HCT116 (cell line): ENCODE measurements around the gene APOBEC3G. TPM values are rescaled to one million over a fixed set of nuclear protein-coding genes. Genes with fewer than 3 reads are reported as not detected.

Source experiments
- ATAC-seq: fragments of 200-7000 bp; cut with Tn5 transposase; 2 replicates; pipeline ENCODE4 v1.9.1; 2020; ENCODE audit warnings: mild to moderate bottlenecking, moderate library complexity
- BruUV-seq: library from RNA; stranded (reverse); fragments of 400-500 nt; replicated peaks from 2 replicates; lab custom pipeline; 2021; lab: Mats Ljungman, UMichigan
- CTCF ChIA-PET: fragments of 300-600 bp; sonication (Branson Sonifier 250); formaldehyde crosslinking; loops from one replicate; lab custom pipeline; 2021; ENCODE audit warnings: antibody characterized with exemption; lab: Charles Lee
- POLR2A ChIA-PET: fragments of 300-600, 350-600 bp; sonication (Branson Sonifier 250); formaldehyde crosslinking; loops from one replicate; lab custom pipeline; 2021; ENCODE audit warnings: antibody characterized with exemption; lab: Charles Lee
- RAD21 ChIA-PET, 2 experiments: fragments of 300-600 bp; sonication (Branson Sonifier 250); formaldehyde crosslinking; loops; one replicate each; lab custom pipeline; 2023; ENCODE audit warnings: low total read pairs in 2 of 2; ENCODE audit not compliant: uncharacterized antibody in 2 of 2, unreplicated experiment in 2 of 2, low non-redundant PET in 1 of 2; lab: Charles Lee
- DNase-seq: peaks from one replicate; pipeline ENCODE4 v3.0.0-alpha.2; 2010; ENCODE audit warnings: low read depth, low spot score
- H2AFZ ChIP-seq: fragments of 200-600 bp; shearing (Covaris generic), sonication (generic); 2 replicates; pipeline ENCODE4 v1.6.1; 2017; ENCODE audit warnings: low read depth, mixed run types, mixed read lengths, antibody characterized with exemption, low read length; ENCODE audit not compliant: poor library complexity, severe bottlenecking
- H3K27ac ChIP-seq: 2 replicates; pipeline ENCODE4 v1.5.1; 2012; ENCODE audit warnings: low read depth, low read length
- H3K27me3 ChIP-seq: fragments of 200-600 bp; sonication (generic); 2 replicates; pipeline ENCODE4 v1.6.1; 2016; ENCODE audit warnings: mixed run types, low read length, mixed read lengths; ENCODE audit not compliant: insufficient read depth
- H3K36me3 ChIP-seq, 2 experiments: fragments of 200-500 bp in 1 of 2; fragments of 200-600 bp in 1 of 2; sonication (Bioruptor generic) in 1 of 2; sonication (generic) in 1 of 2; 2 replicates each; pipeline versions ENCODE4 v1.5.1 to v1.6.1; 2014 to 2016; ENCODE audit warnings: low read length in 2 of 2, inconsistent platforms in 1 of 2, mixed read lengths in 1 of 2, mixed run types in 1 of 2; ENCODE audit not compliant: insufficient read depth in 2 of 2, control insufficient read depth in 1 of 2
- H3K4me1 ChIP-seq, 2 experiments: fragments of 200-600 bp in 1 of 2; sonication (generic) in 1 of 2; 2 replicates each; pipeline versions ENCODE4 v1.5.1 to v1.6.1; 2012 to 2017; ENCODE audit warnings: low read length in 2 of 2, inconsistent platforms in 1 of 2, mild to moderate bottlenecking in 1 of 2, mixed read lengths in 1 of 2, mixed run types in 1 of 2, moderate library complexity in 1 of 2; ENCODE audit not compliant: insufficient read depth in 2 of 2, control insufficient read depth in 1 of 2
- H3K4me2 ChIP-seq: fragments of 200-600 bp; sonication (generic); 2 replicates; pipeline ENCODE4 v1.6.1; 2017; ENCODE audit warnings: mixed run types, low read length, mixed read lengths
- H3K4me3 ChIP-seq, 2 experiments: fragments of 200-600 bp in 1 of 2; sonication (generic) in 1 of 2; replicated peaks in 1 of 2; 2 replicates each; pipeline ENCODE4 v1.5.1; 2011 to 2016; ENCODE audit warnings: low read length in 2 of 2, control low read depth in 1 of 2, low read depth in 1 of 2, mild to moderate bottlenecking in 1 of 2, mixed read lengths in 1 of 2, mixed run types in 1 of 2
- H3K79me2 ChIP-seq: fragments of 200-600 bp; sonication (generic); 2 replicates; pipeline ENCODE4 v1.6.1; 2017; ENCODE audit warnings: mild to moderate bottlenecking, mixed run types, low read length, moderate library complexity, mixed read lengths; ENCODE audit not compliant: insufficient read depth
- H3K9ac ChIP-seq: fragments of 200-600 bp; sonication (generic); 2 replicates; pipeline ENCODE4 v1.6.1; 2016; ENCODE audit warnings: low read length, mixed read lengths
- H3K9me2 ChIP-seq: fragments of 200-600 bp; sonication (generic), shearing (Covaris generic); 2 replicates; pipeline ENCODE4 v1.6.1; 2017; ENCODE audit warnings: mixed run types, mild to moderate bottlenecking, moderate library complexity; ENCODE audit not compliant: insufficient read depth
- H3K9me3 ChIP-seq, 2 experiments: fragments of 200-500 bp in 1 of 2; fragments of 200-600 bp in 1 of 2; sonication (Bioruptor generic) in 1 of 2; sonication (generic) in 1 of 2; 2 replicates each; pipeline ENCODE4 v1.6.1; 2014 to 2017; ENCODE audit warnings: low read length in 2 of 2, mixed read lengths in 2 of 2, inconsistent platforms in 1 of 2, low read depth in 1 of 2, mild to moderate bottlenecking in 1 of 2, mixed run types in 1 of 2, moderate library complexity in 1 of 2; ENCODE audit not compliant: control insufficient read depth in 1 of 2, insufficient read depth in 1 of 2
- H4K20me1 ChIP-seq: fragments of 200-600 bp; sonication (generic), shearing (Covaris generic); 2 replicates; pipeline ENCODE4 v1.6.1; 2017; ENCODE audit warnings: mixed run types, mild to moderate bottlenecking, moderate library complexity; ENCODE audit not compliant: insufficient read depth
- ATF3 ChIP-seq: IDR thresholded peaks from 2 replicates; pipeline ENCODE4 v1.6.1; 2012
- CBX3 ChIP-seq: IDR thresholded peaks from 2 replicates; pipeline ENCODE4 v1.6.1; 2012; ENCODE audit warnings: low read depth
- CTCF ChIP-seq, 3 experiments: fragments of 200-600 bp in 1 of 3; sonication (generic) in 1 of 3; IDR thresholded peaks in 2 of 3; conservative IDR thresholded peaks in 1 of 3; 2 replicates each; pipeline ENCODE4 v1.5.1; 2012 to 2017; ENCODE audit warnings: low read depth in 2 of 3, low read length in 2 of 3, antibody characterized with exemption in 1 of 3, borderline replicate concordance in 1 of 3, control low read depth in 1 of 3, mild to moderate bottlenecking in 1 of 3, mixed read lengths in 1 of 3, mixed run types in 1 of 3, moderate library complexity in 1 of 3; ENCODE audit not compliant: insufficient read depth in 1 of 3
- ELF1 ChIP-seq: IDR thresholded peaks from 2 replicates; pipeline ENCODE4 v1.6.1; 2012; ENCODE audit warnings: low read depth, borderline replicate concordance
- EZH2 ChIP-seq: fragments of 200-600 bp; sonication (generic); IDR thresholded peaks from 2 replicates; pipeline ENCODE4 v1.6.1; 2017; ENCODE audit warnings: antibody characterized with exemption, mixed run types
- EZH2phosphoT487 ChIP-seq: fragments of 200-600 bp; IDR thresholded peaks from 2 replicates; pipeline ENCODE4 v1.6.1; 2018; ENCODE audit warnings: antibody characterized with exemption, borderline replicate concordance
- POLR2A ChIP-seq: IDR thresholded peaks from 2 replicates; pipeline ENCODE4 v1.7.0; 2011; ENCODE audit warnings: borderline replicate concordance; ENCODE audit not compliant: insufficient read depth, insufficient read length; ENCODE audit errors: extremely low read depth
- RAD21 ChIP-seq: IDR thresholded peaks from 2 replicates; pipeline ENCODE4 v1.6.1; 2012; ENCODE audit warnings: low read depth, mild to moderate bottlenecking
- SIN3A ChIP-seq: IDR thresholded peaks from 2 replicates; pipeline ENCODE4 v1.6.1; 2012; ENCODE audit warnings: low read depth
- SP1 ChIP-seq: IDR thresholded peaks from 2 replicates; pipeline ENCODE4 v1.6.1; 2012; ENCODE audit warnings: low read depth
- TCF7L2 ChIP-seq: IDR thresholded peaks from 2 replicates; pipeline ENCODE4 v1.7.0; 2011; ENCODE audit warnings: borderline replicate concordance, inconsistent platforms; ENCODE audit not compliant: insufficient read depth, insufficient read length; ENCODE audit errors: extremely low read depth
- intact Hi-C: fragments of 100-400 bp; cut with micrococcal nuclease; formaldehyde crosslinking; loops from 2 replicates; pipeline ENCODE4 v1.10.0; 2022
- total RNA-seq: library from RNA; stranded (reverse); gene quantifications from one replicate; pipeline ENCODE4 v1.2.1, GENCODE V29; 2021; ENCODE audit not compliant: unreplicated experiment

The APOBEC3G gene
- total RNA-seq, 1 experiment from 2014 or later = 0.71 TPM

- Histone ChIP-seq H3K4me2 (no peak overlapping the region), H3K9me2 (no peaks in the 10 kb centered on the region), H3K9me3 (no peaks in the 10 kb centered on the region), H3K4me1 (no peaks in the 10 kb centered on the region; a peak in 1 of 4 replicates), H2AFZ (no peak overlapping the region), H3K79me2 (no peaks in the 10 kb centered on the region), H3K9ac (no peak overlapping the region), H3K4me3 (no peak overlapping the region), H3K27ac (no peak overlapping the region), H4K20me1 (no peaks in the 10 kb centered on the region), H3K36me3 (no peaks in the 10 kb centered on the region), H3K27me3 (no peaks in the 10 kb centered on the region)
- ChIA-PET RAD21 (no interaction called here), POLR2A (no interaction called here), CTCF (no interaction called here)
- DNase-seq (no peak), ATAC-seq (no peak)
- intact Hi-C loops = no loop called here
- BruUV-seq = no TSS peak
- TF ChIP-seq SP1 (no peak), TCF7L2 (no peak), EZH2 (no peak), ELF1 (no peak), SIN3A (no peak), CTCF (IDR thresholded peaks at IDR 0.05 in 2 of 3, conservative IDR thresholded peaks at IDR 0.05 in 1 of 3; ENCODE audit: borderline replicate concordance in 1 of 3, insufficient read depth in 1 of 3, low read depth in 2 of 3, low read length in 2 of 3) (no peak)
These were observed 55.9 kb downstream of the APOBEC3G start for GRCh38 chr22:39132871-39133524.

GRCh38 chr22:39133871-39134270, 56.8 kb downstream of the APOBEC3G start:
- DNase-seq (no peak), ATAC-seq (no peak)
- ChIA-PET POLR2A (no interaction called here), CTCF (interaction anchor here (0.6 to 2.3 kb wide), 3 partner anchors 12 to 176 kb away, joined by 3 to 19 read pairs (median 3); no protein-coding TSS in a partner anchor), RAD21 (no interaction called here)
- H3K4me1 ChIP-seq = no peaks in the 10 kb centered on the region; a peak in 1 of 4 replicates
- no peaks in the 10 kb centered on the region for H3K36me3 ChIP-seq
- no peak overlapping the region for H3K4me3 ChIP-seq
- intact Hi-C loops = no loop called here
- H3K79me2 ChIP-seq = no peaks in the 10 kb centered on the region
- no peak overlapping the region for H2AFZ ChIP-seq
- BruUV-seq = no TSS peak
- no peaks in the 10 kb centered on the region for H3K9me3 ChIP-seq
- H4K20me1 ChIP-seq = no peaks in the 10 kb centered on the region
- no peak overlapping the region for H3K9ac ChIP-seq
- H3K27me3 ChIP-seq = no peaks in the 10 kb centered on the region
- no peak overlapping the region for H3K27ac ChIP-seq
- no peak overlapping the region for H3K4me2 ChIP-seq
- no peak for TF ChIP-seq TCF7L2
- TF ChIP-seq EZH2phosphoT487 = no peak
- TF ChIP-seq SIN3A = no peak
- no peak for TF ChIP-seq CBX3
- no peak for TF ChIP-seq RAD21
- no peak for TF ChIP-seq ATF3
- no peak for TF ChIP-seq POLR2A
- TF ChIP-seq SP1 = no peak
- H3K9me2 ChIP-seq = no peaks in the 10 kb centered on the region
